Stimulated activated naive B cell treated with anti-CD40 and anti-IgM and Interleukin-4, amounts not matched to agents 10 μg/mL and 1 μg/mL and 100 μg/mL, for 72 hours (primary cell): Measurements from ENCODE around the gene DKK2.
"Not testable (repeated sequence)": the region's sequence is repeated elsewhere in the genome, so short reads cannot be mapped to it uniquely, and the experiment has no call there.

ENCODE experiments used
- ATAC-seq, 2 donors: fragments of 150-1000 bp; cut with Tn5 transposase; replicated peaks; 2 replicates each; pipeline ENCODE4 v1.10.0; 2021; ENCODE audit warnings: moderate library complexity in 1 of 2
- DNase-seq: peaks from one replicate; pipeline ENCODE4 v3.0.0; 2021
- H3K27ac Mint-ChIP-seq: one replicate; pipeline ENCODE4 v1.8.0; 2022; ENCODE audit warnings: mild to moderate bottlenecking, mixed read lengths
- H3K27me3 Mint-ChIP-seq, 2 donors: one replicate each; pipeline ENCODE4 v1.8.0; 2022; ENCODE audit warnings: mixed read lengths in 2 of 2
- H3K36me3 Mint-ChIP-seq, 2 donors: one replicate each; pipeline ENCODE4 v1.8.0; 2022; ENCODE audit warnings: mixed read lengths in 2 of 2, mild to moderate bottlenecking in 1 of 2
- H3K4me1 Mint-ChIP-seq, 2 donors: one replicate each; pipeline ENCODE4 v1.8.0; 2022; ENCODE audit warnings: mixed read lengths in 2 of 2, mild to moderate bottlenecking in 1 of 2
- H3K4me3 Mint-ChIP-seq, 2 donors: one replicate each; pipeline ENCODE4 v1.8.0; 2022; ENCODE audit warnings: mild to moderate bottlenecking in 2 of 2, mixed read lengths in 2 of 2, moderate library complexity in 1 of 2
- H3K9me3 Mint-ChIP-seq, 2 donors: one replicate each; pipeline ENCODE4 v1.8.0; 2022; ENCODE audit warnings: mixed read lengths in 2 of 2, mild to moderate bottlenecking in 1 of 2

DKK2 gene

GRCh38 chr4:106909486-106910188 lies 126.5 kb downstream of the DKK2 start:
- Mint-ChIP-seq H3K9me3 (peaks cover 0 to 2% of the 10 kb centered on the region in 2 donors), H3K27ac (no peak overlapping the region), H3K27me3 (no peaks in the 10 kb centered on the region), H3K4me3 (no peak overlapping the region), H3K36me3 (no peaks in the 10 kb centered on the region), H3K4me1 (no peaks in the 10 kb centered on the region)
- ATAC-seq (no peak), DNase-seq (no peak)

- not testable (repeated sequence) for H3K4me3 Mint-ChIP-seq, ATAC-seq, DNase-seq, H3K9me3 Mint-ChIP-seq, H3K36me3 Mint-ChIP-seq, H3K27ac Mint-ChIP-seq, H3K27me3 Mint-ChIP-seq, H3K4me1 Mint-ChIP-seq
These were observed 128.1 kb downstream of the DKK2 start for GRCh38 chr4:106908049-106908448.

- no peak overlapping the region for H3K4me3 Mint-ChIP-seq
- H3K27ac Mint-ChIP-seq: no peak overlapping the region
- DNase-seq (no peak), ATAC-seq (no peak)
- H3K9me3 Mint-ChIP-seq: peaks cover 0 to 2% of the 10 kb centered on the region in 2 donors
- no peaks in the 10 kb centered on the region for H3K27me3 Mint-ChIP-seq
- no peaks in the 10 kb centered on the region for H3K36me3 Mint-ChIP-seq
- no peaks in the 10 kb centered on the region for H3K4me1 Mint-ChIP-seq
These were observed 128.9 kb downstream of the DKK2 start for GRCh38 chr4:106907216-106907615.

GRCh38 chr4:106906728-106907127 lies 129.4 kb downstream of the DKK2 start:
- Mint-ChIP-seq H3K9me3 (peaks cover 0 to 2% of the 10 kb centered on the region in 2 donors), H3K36me3 (no peaks in the 10 kb centered on the region), H3K27ac (no peak overlapping the region), H3K4me3 (no peak overlapping the region), H3K27me3 (no peaks in the 10 kb centered on the region), H3K4me1 (no peaks in the 10 kb centered on the region)
- ATAC-seq (no peak), DNase-seq (no peak)

GRCh38 chr4:106898621-106899230 lies 137.4 kb downstream of the DKK2 start:
- Mint-ChIP-seq H3K27ac (no peak overlapping the region), H3K9me3 (peaks cover 0 to 4% of the 10 kb centered on the region in 2 donors), H3K36me3 (no peaks in the 10 kb centered on the region), H3K4me3 (no peak overlapping the region), H3K27me3 (no peaks in the 10 kb centered on the region), H3K4me1 (no peaks in the 10 kb centered on the region)
- DNase-seq (no peak), ATAC-seq (peak; percentile 61 to 64)

- H3K27ac Mint-ChIP-seq: no peak overlapping the region
- DNase-seq: no peak
- no peaks in the 10 kb centered on the region for H3K27me3 Mint-ChIP-seq
- H3K4me3 Mint-ChIP-seq: no peak overlapping the region
- H3K9me3 Mint-ChIP-seq: peaks cover 0 to 4% of the 10 kb centered on the region in 2 donors
- no peaks in the 10 kb centered on the region for H3K4me1 Mint-ChIP-seq
- ATAC-seq: peak in 1 of 2 donors; percentile 7
- H3K36me3 Mint-ChIP-seq: no peaks in the 10 kb centered on the region
These were observed 142.2 kb downstream of the DKK2 start for GRCh38 chr4:106893903-106894302.

- H3K27ac Mint-ChIP-seq: no peak overlapping the region
- no peaks in the 10 kb centered on the region for H3K4me1 Mint-ChIP-seq
- no peak for DNase-seq
- H3K27me3 Mint-ChIP-seq: no peaks in the 10 kb centered on the region
- no peaks in the 10 kb centered on the region for H3K36me3 Mint-ChIP-seq
- no peak overlapping the region for H3K4me3 Mint-ChIP-seq
- peaks cover 0 to 4% of the 10 kb centered on the region in 2 donors for H3K9me3 Mint-ChIP-seq
- peak in 1 of 2 donors; percentile 25 for ATAC-seq
These were observed 142.7 kb downstream of the DKK2 start for GRCh38 chr4:106893395-106893881.

- ATAC-seq (peak in 1 of 2 donors; percentile 5), DNase-seq (no peak)
- peaks cover 0 to 4% of the 10 kb centered on the region in 2 donors for H3K9me3 Mint-ChIP-seq
- H3K27ac Mint-ChIP-seq: no peak overlapping the region
- H3K4me1 Mint-ChIP-seq: no peaks in the 10 kb centered on the region
- no peak overlapping the region for H3K4me3 Mint-ChIP-seq
- no peaks in the 10 kb centered on the region for H3K27me3 Mint-ChIP-seq
- H3K36me3 Mint-ChIP-seq: no peaks in the 10 kb centered on the region
These were observed 143.3 kb downstream of the DKK2 start for GRCh38 chr4:106892786-106893185.

GRCh38 chr4:106875340-106875739 lies 160.8 kb downstream of the DKK2 start:
- H3K4me1 Mint-ChIP-seq: no peaks in the 10 kb centered on the region
- DNase-seq: no peak
- peaks cover 0 to 5% of the 10 kb centered on the region in 2 donors for H3K9me3 Mint-ChIP-seq
- H3K27me3 Mint-ChIP-seq: no peaks in the 10 kb centered on the region
- no peaks in the 10 kb centered on the region for H3K36me3 Mint-ChIP-seq
- no peak for ATAC-seq
- H3K27ac Mint-ChIP-seq: no peak overlapping the region
- H3K4me3 Mint-ChIP-seq: no peak overlapping the region
